AG10803 (cell line): Measurements from ENCODE around the gene TMEM239.

Experiments
- DNase-seq: peaks from one replicate; pipeline ENCODE4 v3.0.0; 2010; ENCODE audit warnings: low read depth
- H3K4me3 ChIP-seq: 2 replicates; pipeline ENCODE4 v1.5.1; 2011; ENCODE audit warnings: mild to moderate bottlenecking, low read length, control low read depth
- TF ChIP-seq, protein P1 (sequence below): conservative IDR thresholded peaks from 2 replicates; pipeline ENCODE4 v1.5.1; 2011; ENCODE audit warnings: mild to moderate bottlenecking, low read length, control low read depth, inconsistent platforms

The TMEM239 gene

GRCh38 chr20:2835331-2835796, 19.2 kb downstream of the TMEM239 start:
- TF ChIP-seq, protein P1, sequence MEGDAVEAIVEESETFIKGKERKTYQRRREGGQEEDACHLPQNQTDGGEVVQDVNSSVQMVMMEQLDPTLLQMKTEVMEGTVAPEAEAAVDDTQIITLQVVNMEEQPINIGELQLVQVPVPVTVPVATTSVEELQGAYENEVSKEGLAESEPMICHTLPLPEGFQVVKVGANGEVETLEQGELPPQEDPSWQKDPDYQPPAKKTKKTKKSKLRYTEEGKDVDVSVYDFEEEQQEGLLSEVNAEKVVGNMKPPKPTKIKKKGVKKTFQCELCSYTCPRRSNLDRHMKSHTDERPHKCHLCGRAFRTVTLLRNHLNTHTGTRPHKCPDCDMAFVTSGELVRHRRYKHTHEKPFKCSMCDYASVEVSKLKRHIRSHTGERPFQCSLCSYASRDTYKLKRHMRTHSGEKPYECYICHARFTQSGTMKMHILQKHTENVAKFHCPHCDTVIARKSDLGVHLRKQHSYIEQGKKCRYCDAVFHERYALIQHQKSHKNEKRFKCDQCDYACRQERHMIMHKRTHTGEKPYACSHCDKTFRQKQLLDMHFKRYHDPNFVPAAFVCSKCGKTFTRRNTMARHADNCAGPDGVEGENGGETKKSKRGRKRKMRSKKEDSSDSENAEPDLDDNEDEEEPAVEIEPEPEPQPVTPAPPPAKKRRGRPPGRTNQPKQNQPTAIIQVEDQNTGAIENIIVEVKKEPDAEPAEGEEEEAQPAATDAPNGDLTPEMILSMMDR, result no peak
- no peak overlapping the region for H3K4me3 ChIP-seq
- no peak for DNase-seq

- no peak for DNase-seq
- TF ChIP-seq, protein P1, result no peak
- no peak overlapping the region for H3K4me3 ChIP-seq
These were observed 19.9 kb downstream of the TMEM239 start for GRCh38 chr20:2836035-2836434.

DNA sequence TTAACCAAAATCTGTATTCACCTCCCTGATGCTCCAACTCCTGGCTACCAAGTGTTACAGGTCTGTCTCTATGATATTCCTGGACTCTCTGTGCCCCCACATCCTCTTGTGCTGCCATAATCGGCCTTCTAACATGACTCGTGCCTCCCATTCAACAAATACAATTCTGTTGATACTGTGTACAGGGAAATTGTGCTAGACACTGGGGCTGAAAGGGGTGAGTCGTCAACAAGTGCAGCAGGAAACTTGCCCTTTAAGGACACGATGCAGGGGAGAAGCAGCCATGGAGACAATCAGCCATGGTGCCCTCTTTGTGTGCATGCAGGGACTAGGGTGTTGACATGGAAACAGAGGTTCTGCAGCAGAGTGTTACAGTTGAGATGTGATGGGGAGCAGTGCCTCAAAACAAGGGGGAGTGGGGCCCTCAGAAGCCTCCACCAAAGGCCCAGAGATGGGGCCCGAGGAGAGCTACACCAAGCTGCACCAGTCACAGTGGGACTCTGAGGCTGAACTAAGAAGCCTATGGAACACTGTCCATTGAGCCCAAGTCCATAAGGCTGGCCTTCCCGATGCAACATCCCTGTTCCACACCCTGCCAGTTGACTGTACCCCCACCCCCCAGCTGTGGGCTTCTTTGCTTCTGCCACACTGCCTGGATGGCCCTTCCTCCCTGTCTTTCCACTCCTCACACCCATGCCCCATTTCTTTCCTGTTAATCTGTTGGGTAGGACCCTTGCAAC, 21.2 kb downstream of the TMEM239 start:
- no peak for DNase-seq
- TF ChIP-seq, protein P1, result no peak

DNA sequence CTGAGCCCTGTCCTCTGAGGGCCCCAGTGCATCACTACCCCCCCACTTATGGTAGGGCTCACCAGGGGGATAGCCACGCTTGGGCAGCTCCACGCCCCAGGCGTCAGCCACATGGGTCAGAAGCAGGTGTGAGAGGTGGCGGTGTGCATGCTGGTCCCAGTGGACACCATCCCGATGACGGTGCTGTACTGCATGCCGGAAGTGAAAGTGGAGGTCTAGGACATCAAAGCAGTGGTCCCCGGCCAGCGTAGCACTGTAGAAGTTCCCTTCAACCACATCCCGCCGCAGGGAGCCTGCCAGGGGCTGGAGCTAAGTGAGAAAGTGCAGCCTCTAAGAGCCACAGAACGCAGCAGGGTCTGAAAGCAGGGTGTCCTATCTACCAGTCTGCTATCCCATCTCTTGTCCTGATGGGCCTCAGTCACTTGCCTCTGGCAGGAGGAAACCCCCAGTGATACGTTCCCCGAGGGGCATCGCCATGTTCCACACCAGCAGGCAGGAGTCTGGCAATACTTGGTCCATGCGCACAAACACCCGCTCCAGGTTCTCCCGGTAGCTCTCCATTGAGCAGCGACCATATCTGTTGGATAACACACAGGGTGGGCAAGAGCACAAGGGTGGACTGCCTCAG, 22.1 kb downstream of the TMEM239 start:
- DNase-seq, result no peak
- TF ChIP-seq, protein P1, result no peak

More for the DNA sequence above, 21.2 kb downstream of the TMEM239 start:
- no peak overlapping the region for H3K4me3 ChIP-seq

DNA sequence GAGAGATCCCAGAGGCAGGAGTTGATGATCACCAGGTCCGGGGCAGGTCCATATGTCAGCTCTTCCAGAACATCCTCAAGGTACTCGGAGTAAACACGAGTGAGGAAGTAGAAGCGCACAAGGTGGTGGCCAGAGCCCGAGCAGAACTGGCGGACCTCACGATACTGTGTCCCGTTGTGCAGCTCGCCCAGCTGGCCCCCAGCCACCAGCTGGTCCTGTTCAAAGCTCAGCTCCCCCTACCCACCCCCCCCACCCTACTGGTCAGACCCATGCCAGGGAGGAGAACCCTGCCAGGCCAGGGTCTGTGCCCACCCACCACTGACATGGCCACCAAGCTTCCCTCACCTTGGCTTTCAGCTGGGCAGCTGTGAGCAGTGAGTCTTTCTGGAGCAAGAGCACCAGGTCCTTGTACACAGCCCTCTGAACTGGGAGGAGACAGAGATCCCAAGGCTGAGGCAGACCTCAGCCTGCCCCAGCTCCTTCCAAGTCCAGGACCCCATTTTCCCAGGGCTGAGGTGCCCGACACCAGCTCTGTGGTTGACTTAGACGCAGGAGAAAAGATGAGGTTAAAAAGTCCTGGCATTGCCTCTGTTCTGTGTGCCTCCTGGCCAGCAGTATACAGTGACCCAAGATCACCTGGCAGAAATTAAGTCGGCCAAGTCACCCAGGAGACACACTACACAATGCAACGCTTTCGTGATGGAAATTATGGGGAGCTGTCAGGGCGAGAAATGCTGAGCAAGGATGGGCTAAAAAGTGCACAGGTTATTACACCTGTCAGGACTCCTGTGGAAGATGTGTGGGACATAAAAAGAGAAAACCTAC, 22.9 kb downstream of the TMEM239 start:
- DNase-seq, result no peak
- TF ChIP-seq, protein P1, result no peak
- H3K4me3 ChIP-seq, result no peak overlapping the region

More for the DNA sequence above, 22.1 kb downstream of the TMEM239 start:
- no peak overlapping the region for H3K4me3 ChIP-seq

- no peak for DNase-seq
- TF ChIP-seq, protein P1, result no peak
- H3K4me3 ChIP-seq, result peak overlapping the region; percentile 92
These were observed 23.6 kb downstream of the TMEM239 start for GRCh38 chr20:2839732-2840137.
